ENCODE results near the gene ABHD17B.
A peak's percentile ranks its signal among the peaks of the same experiment; 100 is the strongest.

Gene ABHD17B

GRCh38 chr9:71896761-71897160 lies 14.2 kb downstream of the ABHD17B start:
- H3K36me3 Mint-ChIP-seq: peaks cover 2% of the 10 kb centered on the region
- H3K27me3 Mint-ChIP-seq: no peaks in the 10 kb centered on the region
- no peak overlapping the region for H3K27ac Mint-ChIP-seq
- peak overlapping the region; percentile 47 for H3K4me3 Mint-ChIP-seq
- H3K9me3 Mint-ChIP-seq: no peaks in the 10 kb centered on the region
- peaks cover 78% of the 10 kb centered on the region for H3K4me1 Mint-ChIP-seq

- peaks cover 78% of the 10 kb centered on the region for H3K4me1 Mint-ChIP-seq
- H3K36me3 Mint-ChIP-seq: peaks cover 2% of the 10 kb centered on the region
- no peaks in the 10 kb centered on the region for H3K9me3 Mint-ChIP-seq
- no peaks in the 10 kb centered on the region for H3K27me3 Mint-ChIP-seq
- H3K4me3 Mint-ChIP-seq: no peak overlapping the region
- H3K27ac Mint-ChIP-seq: no peak overlapping the region
Observed at GRCh38 chr9:71895955-71896354, 15.0 kb downstream of the ABHD17B start.

DNA sequence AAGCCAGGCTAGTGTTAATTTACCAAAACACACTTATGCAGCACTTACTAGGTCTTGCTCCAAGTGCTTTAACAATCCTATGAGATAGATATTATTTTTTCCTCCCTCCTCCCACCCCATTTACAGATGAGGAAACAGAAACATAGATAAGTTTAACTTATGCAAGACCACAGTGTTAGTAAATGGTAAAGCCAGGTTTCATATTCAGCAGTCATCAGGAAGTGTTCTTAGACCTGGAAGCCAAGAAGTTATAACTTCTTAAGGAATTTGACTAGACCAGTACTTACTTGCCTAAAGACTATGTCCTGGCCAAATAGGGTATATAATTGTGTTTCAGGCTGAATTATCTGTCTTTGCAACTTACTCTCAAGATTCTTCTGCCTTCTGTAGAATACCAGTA lies 15.9 kb downstream of the ABHD17B start:
- Mint-ChIP-seq H3K4me1 (peaks cover 70% of the 10 kb centered on the region), H3K27me3 (no peaks in the 10 kb centered on the region), H3K9me3 (no peaks in the 10 kb centered on the region), H3K4me3 (no peak overlapping the region), H3K27ac (no peak overlapping the region), H3K36me3 (peaks cover 2% of the 10 kb centered on the region)

- Mint-ChIP-seq H3K27ac (peak overlapping the region; percentile 14), H3K27me3 (no peaks in the 10 kb centered on the region), H3K4me3 (no peak overlapping the region), H3K36me3 (peaks cover 2% of the 10 kb centered on the region), H3K9me3 (no peaks in the 10 kb centered on the region), H3K4me1 (peaks cover 63% of the 10 kb centered on the region)
Observed at GRCh38 chr9:71891557-71892189, 19.3 kb downstream of the ABHD17B start.

DNA sequence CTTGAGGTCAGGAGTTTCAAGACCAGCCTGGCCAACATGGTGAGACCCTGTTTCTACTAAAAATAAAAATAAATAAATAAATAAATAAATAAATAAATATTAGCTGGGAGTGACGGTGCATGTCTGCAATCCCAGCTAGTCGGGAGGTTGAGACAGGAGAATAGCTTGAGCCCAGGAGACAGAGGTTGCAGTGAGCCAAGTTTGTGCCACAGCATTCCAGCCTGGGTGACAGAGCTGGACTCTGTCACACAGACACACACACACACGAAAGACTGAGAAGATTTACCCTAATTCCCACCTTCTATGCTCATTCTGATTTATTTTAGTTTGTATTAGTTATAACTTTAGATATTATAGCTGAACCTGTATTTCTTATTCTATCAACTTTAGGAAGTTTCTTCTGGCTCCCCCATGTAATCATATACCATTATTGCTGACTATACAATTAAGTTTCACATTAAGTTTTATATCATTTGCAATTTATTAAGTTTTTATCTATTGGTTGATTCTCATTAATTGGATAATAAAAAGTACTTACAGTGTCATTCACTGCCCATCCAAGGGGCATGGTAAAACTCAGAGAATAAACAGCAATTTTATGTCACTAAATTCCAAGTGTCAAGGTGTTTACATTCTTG lies 20.8 kb downstream of the ABHD17B start:
- Mint-ChIP-seq H3K9me3 (no peaks in the 10 kb centered on the region), H3K4me3 (no peak overlapping the region), H3K4me1 (peaks cover 60% of the 10 kb centered on the region), H3K27me3 (no peaks in the 10 kb centered on the region), H3K27ac (no peak overlapping the region), H3K36me3 (peaks cover 3% of the 10 kb centered on the region)

DNA sequence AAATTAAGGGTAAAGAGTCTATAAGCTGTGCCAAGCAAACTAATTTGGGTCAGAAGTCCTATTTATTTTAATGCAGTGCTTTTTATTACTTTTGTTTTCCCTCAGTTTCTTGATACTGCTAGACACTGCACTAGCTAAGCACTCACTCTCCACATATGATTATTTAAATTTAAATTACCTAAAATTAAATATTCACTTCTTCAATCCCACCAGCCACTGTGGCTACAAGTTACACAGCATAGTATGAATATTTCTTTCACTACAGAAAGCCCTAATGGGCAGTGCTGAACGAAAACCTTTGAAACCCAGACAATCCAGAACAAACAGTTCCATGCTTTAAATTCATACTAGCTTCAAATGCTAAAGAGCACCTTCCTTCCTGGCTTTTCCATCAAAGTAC lies 23.6 kb downstream of the ABHD17B start:
- Mint-ChIP-seq H3K27ac (peak overlapping the region; percentile 31), H3K36me3 (peaks cover 19% of the 10 kb centered on the region), H3K4me1 (peaks cover 52% of the 10 kb centered on the region), H3K4me3 (peak overlapping the region; percentile 6), H3K27me3 (no peaks in the 10 kb centered on the region), H3K9me3 (peaks cover 11% of the 10 kb centered on the region)

DNA sequence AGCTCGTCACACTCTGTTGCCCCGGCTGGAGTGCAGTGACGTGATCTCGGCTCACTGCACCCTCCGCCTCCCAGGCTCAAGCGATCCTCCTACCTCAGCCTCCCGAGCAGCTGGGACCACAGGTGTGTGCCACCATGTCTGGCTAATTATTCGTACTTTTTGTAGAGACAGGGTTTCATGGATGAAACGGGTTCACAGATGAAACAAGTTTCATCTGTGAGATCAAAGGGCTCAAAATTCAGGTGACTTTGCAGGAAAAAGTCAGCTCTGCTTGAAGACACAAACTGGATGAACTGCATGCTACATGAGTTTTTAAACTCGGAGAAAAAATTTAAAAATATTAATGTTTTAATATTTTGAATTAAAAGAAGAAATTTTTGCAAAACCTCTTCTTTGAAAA lies 24.5 kb downstream of the ABHD17B start:
- peaks cover 52% of the 10 kb centered on the region for H3K4me1 Mint-ChIP-seq
- peaks cover 24% of the 10 kb centered on the region for H3K36me3 Mint-ChIP-seq
- peak overlapping the region; percentile 8 for H3K4me3 Mint-ChIP-seq
- no peaks in the 10 kb centered on the region for H3K27me3 Mint-ChIP-seq
- H3K9me3 Mint-ChIP-seq: peaks cover 11% of the 10 kb centered on the region
- peak overlapping the region; percentile 70 for H3K27ac Mint-ChIP-seq

- H3K27ac Mint-ChIP-seq: no peak overlapping the region
- no peaks in the 10 kb centered on the region for H3K27me3 Mint-ChIP-seq
- H3K9me3 Mint-ChIP-seq: peaks cover 12% of the 10 kb centered on the region
- H3K36me3 Mint-ChIP-seq: peaks cover 26% of the 10 kb centered on the region
- H3K4me3 Mint-ChIP-seq: no peak overlapping the region
- peaks cover 51% of the 10 kb centered on the region for H3K4me1 Mint-ChIP-seq
Observed at GRCh38 chr9:71886015-71886414, 25.0 kb downstream of the ABHD17B start.

GRCh38 chr9:71885467-71885866 lies 25.5 kb downstream of the ABHD17B start:
- Mint-ChIP-seq H3K27me3 (no peaks in the 10 kb centered on the region), H3K4me3 (no peak overlapping the region), H3K36me3 (peaks cover 29% of the 10 kb centered on the region), H3K4me1 (peaks cover 53% of the 10 kb centered on the region), H3K27ac (no peak overlapping the region), H3K9me3 (peaks cover 15% of the 10 kb centered on the region)

- Mint-ChIP-seq H3K9me3 (peaks cover 20% of the 10 kb centered on the region), H3K36me3 (peaks cover 35% of the 10 kb centered on the region), H3K27me3 (no peaks in the 10 kb centered on the region), H3K4me3 (no peak overlapping the region), H3K27ac (no peak overlapping the region), H3K4me1 (peaks cover 56% of the 10 kb centered on the region)
Observed at GRCh38 chr9:71884005-71884404, 27.0 kb downstream of the ABHD17B start.

- Mint-ChIP-seq H3K4me1 (peaks cover 43% of the 10 kb centered on the region), H3K9me3 (peaks cover 28% of the 10 kb centered on the region), H3K4me3 (no peak overlapping the region), H3K27me3 (no peaks in the 10 kb centered on the region), H3K36me3 (peaks cover 40% of the 10 kb centered on the region), H3K27ac (no peak overlapping the region)
Observed at GRCh38 chr9:71879644-71880174, 31.3 kb downstream of the ABHD17B start.

DNA sequence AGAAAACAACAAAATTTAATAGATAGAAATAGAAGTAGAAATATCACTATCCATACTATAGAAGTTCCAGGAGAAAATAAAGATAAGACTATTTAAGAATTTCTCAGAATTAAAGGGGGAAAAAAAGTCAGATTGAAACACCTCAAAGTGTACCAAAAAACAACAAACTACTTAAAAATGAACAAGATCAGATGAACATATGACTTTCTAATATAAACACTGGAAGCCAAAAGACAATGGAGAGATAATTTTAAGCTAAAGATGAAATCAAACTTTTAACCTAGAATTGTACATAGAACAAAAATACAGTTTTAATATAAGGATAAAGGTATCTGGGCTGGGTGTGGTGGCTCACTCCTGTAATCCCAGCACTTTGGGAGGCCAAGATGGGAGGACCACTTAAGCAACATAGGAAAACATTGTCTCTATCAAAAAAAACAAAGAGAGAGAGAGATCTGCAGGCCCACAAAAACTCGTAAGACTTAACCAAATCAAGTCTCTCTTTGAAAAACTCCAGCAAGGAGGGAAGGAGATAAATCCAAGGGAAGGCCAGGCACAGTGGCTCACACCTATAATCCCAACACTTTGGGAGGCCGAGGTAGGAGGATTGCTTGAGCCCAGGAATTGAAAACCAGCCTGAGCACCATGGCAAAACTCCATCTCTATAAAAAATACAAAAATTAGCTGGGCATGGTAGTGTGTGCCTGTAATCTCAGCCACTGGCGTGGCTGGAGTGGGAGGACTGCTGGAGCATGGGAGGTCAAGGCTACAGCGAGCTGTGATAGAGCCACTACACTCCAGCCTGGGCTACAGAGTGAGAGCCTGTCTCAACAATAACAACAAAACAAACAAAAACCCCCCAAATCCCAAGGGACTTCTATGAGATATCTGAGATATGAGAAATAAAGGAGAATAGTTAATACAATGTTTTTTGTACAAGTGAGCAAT lies 32.4 kb downstream of the ABHD17B start:
- Mint-ChIP-seq H3K9me3 (peaks cover 22% of the 10 kb centered on the region), H3K27me3 (no peaks in the 10 kb centered on the region), H3K4me3 (no peak overlapping the region), H3K4me1 (peaks cover 40% of the 10 kb centered on the region), H3K36me3 (peaks cover 35% of the 10 kb centered on the region), H3K27ac (no peak overlapping the region)

DNA sequence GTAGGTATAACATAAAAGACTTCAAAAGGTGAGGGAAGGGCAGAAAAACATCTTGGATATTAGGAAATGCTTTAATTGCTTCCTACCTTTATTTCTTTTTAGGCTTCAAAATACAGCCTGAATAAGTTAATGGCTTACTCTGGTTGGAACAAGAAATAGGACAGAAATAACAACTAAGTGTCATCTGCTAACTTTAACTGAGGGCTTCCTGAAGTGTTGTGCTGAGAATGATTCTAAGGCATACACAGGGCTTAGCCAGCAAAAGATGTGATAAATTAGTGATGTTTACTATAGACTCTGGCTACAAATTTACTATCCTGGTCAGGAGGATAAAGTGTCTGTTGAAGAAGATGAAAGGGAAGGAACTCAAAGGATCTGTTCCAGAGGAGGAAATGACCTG lies 34.2 kb downstream of the ABHD17B start:
- Mint-ChIP-seq H3K36me3 (peaks cover 24% of the 10 kb centered on the region), H3K9me3 (peaks cover 17% of the 10 kb centered on the region), H3K27ac (no peak overlapping the region), H3K27me3 (no peaks in the 10 kb centered on the region), H3K4me3 (no peak overlapping the region), H3K4me1 (peaks cover 38% of the 10 kb centered on the region)

- Mint-ChIP-seq H3K4me1 (peaks cover 33% of the 10 kb centered on the region), H3K9me3 (peaks cover 17% of the 10 kb centered on the region), H3K27ac (no peak overlapping the region), H3K36me3 (peaks cover 19% of the 10 kb centered on the region), H3K27me3 (no peaks in the 10 kb centered on the region), H3K4me3 (no peak overlapping the region)
Observed at GRCh38 chr9:71876106-71876505, 34.9 kb downstream of the ABHD17B start.

DNA sequence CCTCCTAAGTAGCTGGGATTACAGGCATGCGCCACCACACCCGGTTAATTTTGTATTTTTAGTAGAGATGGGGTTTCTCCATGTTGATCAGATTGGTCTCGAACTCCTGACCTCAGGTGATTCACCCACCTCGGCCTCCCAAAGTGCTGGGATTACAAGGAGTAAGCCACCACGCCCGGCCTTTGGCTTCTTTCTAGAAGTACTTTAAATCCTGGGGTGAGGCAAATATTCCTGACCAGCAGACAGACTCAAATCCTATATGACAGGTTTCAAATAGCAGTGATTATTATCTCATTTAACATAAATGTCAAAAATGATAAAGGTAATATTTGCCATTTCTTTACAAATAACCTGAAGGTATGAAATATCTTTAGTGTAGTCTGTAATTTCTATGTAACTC lies 35.6 kb downstream of the ABHD17B start:
- H3K27me3 Mint-ChIP-seq: no peaks in the 10 kb centered on the region
- H3K36me3 Mint-ChIP-seq: peaks cover 16% of the 10 kb centered on the region
- peaks cover 13% of the 10 kb centered on the region for H3K9me3 Mint-ChIP-seq
- peaks cover 29% of the 10 kb centered on the region for H3K4me1 Mint-ChIP-seq
- no peak overlapping the region for H3K4me3 Mint-ChIP-seq
- no peak overlapping the region for H3K27ac Mint-ChIP-seq
